ENCODE measurements around the gene CYCS.

- TF ChIP-seq CTCF (IDR thresholded peaks at IDR 0.05) (no peak), POLR2A (IDR thresholded peaks at IDR 0.05) (no peak)
Measured at GRCh38 chr7:25095516-25096345, 29.3 kb downstream of the CYCS start.
